HEK293 (cell line): Measurements from ENCODE around the gene SCRT2.

ENCODE experiments used
- ZNF211 ChIP-seq: fragments of 450-650 bp; formaldehyde crosslinking; IDR thresholded peaks from 2 replicates; pipeline ENCODE4 v1.5.1; 2016; ENCODE audit warnings: low read depth, missing biosample characterization, missing genetic modification characterization
- ZSCAN30 ChIP-seq: fragments of 450-650 bp; IDR thresholded peaks from 2 replicates; pipeline ENCODE4 v1.5.1; 2018; ENCODE audit warnings: missing biosample characterization, mild to moderate bottlenecking, missing genetic modification characterization, moderate library complexity
- TF ChIP-seq, protein P1 (sequence below): fragments of 450-650 bp; formaldehyde crosslinking; IDR thresholded peaks from 2 replicates; pipeline ENCODE4 v1.5.1; 2016; ENCODE audit warnings: missing biosample characterization, missing genetic modification characterization

DNA sequence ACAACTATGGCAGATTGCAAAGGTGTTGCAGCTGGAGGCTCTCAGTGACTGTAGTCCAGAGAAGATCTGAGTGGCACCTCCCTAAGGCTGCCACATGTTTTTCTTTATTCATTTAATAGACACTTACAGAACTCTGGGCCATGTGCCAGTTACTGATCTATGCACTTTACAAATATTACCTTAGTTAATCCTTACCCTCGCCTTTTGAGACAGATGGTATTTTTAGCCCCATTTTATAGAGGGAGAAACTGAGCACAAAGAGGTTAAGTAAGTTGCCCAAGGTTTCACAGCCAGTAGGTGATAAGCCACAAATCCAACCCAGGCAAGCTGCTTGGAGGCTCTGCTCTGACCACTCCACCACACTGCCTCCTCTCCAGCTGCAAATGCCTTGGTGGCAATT is 6.5 kb upstream of the SCRT2 start:
- TF ChIP-seq, protein P1, sequence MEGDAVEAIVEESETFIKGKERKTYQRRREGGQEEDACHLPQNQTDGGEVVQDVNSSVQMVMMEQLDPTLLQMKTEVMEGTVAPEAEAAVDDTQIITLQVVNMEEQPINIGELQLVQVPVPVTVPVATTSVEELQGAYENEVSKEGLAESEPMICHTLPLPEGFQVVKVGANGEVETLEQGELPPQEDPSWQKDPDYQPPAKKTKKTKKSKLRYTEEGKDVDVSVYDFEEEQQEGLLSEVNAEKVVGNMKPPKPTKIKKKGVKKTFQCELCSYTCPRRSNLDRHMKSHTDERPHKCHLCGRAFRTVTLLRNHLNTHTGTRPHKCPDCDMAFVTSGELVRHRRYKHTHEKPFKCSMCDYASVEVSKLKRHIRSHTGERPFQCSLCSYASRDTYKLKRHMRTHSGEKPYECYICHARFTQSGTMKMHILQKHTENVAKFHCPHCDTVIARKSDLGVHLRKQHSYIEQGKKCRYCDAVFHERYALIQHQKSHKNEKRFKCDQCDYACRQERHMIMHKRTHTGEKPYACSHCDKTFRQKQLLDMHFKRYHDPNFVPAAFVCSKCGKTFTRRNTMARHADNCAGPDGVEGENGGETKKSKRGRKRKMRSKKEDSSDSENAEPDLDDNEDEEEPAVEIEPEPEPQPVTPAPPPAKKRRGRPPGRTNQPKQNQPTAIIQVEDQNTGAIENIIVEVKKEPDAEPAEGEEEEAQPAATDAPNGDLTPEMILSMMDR (tag by site-specific recombination) = no peak
- TF ChIP-seq ZNF211 = no peak
- no peak for TF ChIP-seq ZSCAN30 (tag by site-specific recombination)
